A549 (cell line): Measurements from ENCODE around the gene CD151. TPM values are rescaled to one million over a fixed set of nuclear protein-coding genes. Genes with fewer than 3 reads are reported as not detected.

ENCODE experiments used
- ATAC-seq, 2 experiments: fragments of 200-7000 bp in 1 of 2; fragments of >200 bp in 1 of 2; cut with Nextera tagmentation in 1 of 2; cut with Tn5 transposase in 1 of 2; 3 replicates each; pipeline versions ENCODE4 v1.8.0 to v1.9.1; 2018 to 2020; ENCODE audit warnings: mild to moderate bottlenecking in 1 of 2, moderate library complexity in 1 of 2
- CTCF ChIA-PET: fragments of 300-600 bp; sonication (Branson Sonifier 250); formaldehyde crosslinking; extraction: SDS; loops from one replicate; lab custom pipeline; 2021; ENCODE audit warnings: antibody characterized with exemption, inconsistent platforms; lab: Yijun Ruan, JAX
- POLR2A ChIA-PET: fragments of 350-600 bp; formaldehyde crosslinking; extraction: SDS; loops from one replicate; lab custom pipeline; 2021; ENCODE audit warnings: antibody characterized with exemption, inconsistent platforms; lab: Yijun Ruan, JAX
- DNase-seq, 2 experiments: peaks; one replicate each; pipeline versions ENCODE4 v3.0.0 to v3.0.0-alpha.2; 2011 to 2016; ENCODE audit warnings: low read depth in 1 of 2, low spot score in 1 of 2
- FAIRE-seq: peaks from 2 replicates; lab custom pipeline; 2011; peaks lifted over from hg19 to GRCh38; lab: Jason Lieb, UNC
- H3K27ac ChIP-seq, 2 experiments: fragments of >200 bp; sonication (Bioruptor Twin); formaldehyde crosslinking; 3 replicates each; pipeline ENCODE4 v1.5.1; 2016 to 2017
- H3K4me1 ChIP-seq: fragments of >200 bp; sonication (Bioruptor Twin); formaldehyde crosslinking; 3 replicates; pipeline ENCODE4 v1.6.1; 2016
- H3K4me2 ChIP-seq: fragments of >200 bp; sonication (Bioruptor Twin); formaldehyde crosslinking; 3 replicates; pipeline ENCODE4 v1.6.1; 2016
- H3K4me3 ChIP-seq: fragments of >200 bp; sonication (Bioruptor Twin); formaldehyde crosslinking; 3 replicates; pipeline ENCODE4 v1.5.1; 2016
- H3K9me3 ChIP-seq: fragments of >200 bp; sonication (Bioruptor Twin); formaldehyde crosslinking; 3 replicates; pipeline ENCODE4 v1.6.1; 2016
- BCL3 ChIP-seq: fragments of >200 bp; sonication (Bioruptor Twin); formaldehyde crosslinking; IDR thresholded peaks from 3 replicates; pipeline ENCODE4 v1.6.1; 2016
- BHLHE40 ChIP-seq: IDR thresholded peaks from 2 replicates; pipeline ENCODE4 v1.6.1; 2012; ENCODE audit warnings: low read depth, low read length, inconsistent platforms
- CBX2 ChIP-seq: fragments of 200-600 bp; sonication (generic); IDR thresholded peaks from 2 replicates; pipeline ENCODE4 v1.6.1; 2016; ENCODE audit warnings: low read depth, mild to moderate bottlenecking, borderline replicate concordance
- CBX8 ChIP-seq: fragments of 200-600 bp; sonication (generic); IDR thresholded peaks from 2 replicates; pipeline ENCODE4 v1.6.1; 2016
- CHD4 ChIP-seq: fragments of 200-600 bp; sonication (generic); IDR thresholded peaks from 2 replicates; pipeline ENCODE4 v1.6.1; 2016; ENCODE audit warnings: antibody characterized with exemption, mild to moderate bottlenecking, borderline replicate concordance
- EHMT2 ChIP-seq: fragments of 200-600 bp; sonication (generic); IDR thresholded peaks from 2 replicates; pipeline ENCODE4 v1.6.1; 2016; ENCODE audit warnings: antibody characterized with exemption, low read depth, mild to moderate bottlenecking, moderate library complexity
- FOXS1 ChIP-seq: fragments of 250-450 bp; sonication (Bioruptor Pico); IDR thresholded peaks from 2 replicates; pipeline ENCODE4 v1.5.0; 2020; ENCODE audit warnings: mild to moderate bottlenecking, moderate library complexity
- GATA3 ChIP-seq: IDR thresholded peaks from 2 replicates; pipeline ENCODE4 v1.6.1; 2012; ENCODE audit warnings: borderline replicate concordance
- HMGXB4 ChIP-seq: fragments of 250-450 bp; sonication (Bioruptor Pico); IDR thresholded peaks from 2 replicates; pipeline ENCODE4 v1.5.0; 2021; ENCODE audit warnings: mild to moderate bottlenecking, moderate library complexity, borderline replicate concordance
- HOXA7 ChIP-seq: fragments of 250-450 bp; sonication (Bioruptor Pico); IDR thresholded peaks from 2 replicates; pipeline ENCODE4 v1.5.0; 2020; ENCODE audit warnings: mild to moderate bottlenecking, moderate library complexity
- HOXB13 ChIP-seq: fragments of 250-450 bp; sonication (Bioruptor Pico); IDR thresholded peaks from 2 replicates; pipeline ENCODE4 v1.5.0; 2020; ENCODE audit warnings: low read depth, mild to moderate bottlenecking, moderate library complexity
- JUN ChIP-seq, 2 experiments: fragments of >200 bp; sonication (Bioruptor Twin); formaldehyde crosslinking; IDR thresholded peaks; 2 replicates in 1 of 2; 3 replicates in 1 of 2; pipeline ENCODE4 v1.6.1; 2016 to 2017
- MAZ ChIP-seq: fragments of 150-350 bp; IDR thresholded peaks from 2 replicates; pipeline ENCODE4 v1.6.1; 2014; ENCODE audit warnings: antibody characterized with exemption, low read depth, low read length, borderline replicate concordance
- MYC ChIP-seq: IDR thresholded peaks from 2 replicates; pipeline ENCODE4 v1.6.1; 2012; ENCODE audit warnings: mild to moderate bottlenecking, inconsistent platforms, low read length, improper control_type of control experiment, borderline replicate concordance
- NFE2L2 ChIP-seq: fragments of 150-350 bp; conservative IDR thresholded peaks from 2 replicates; pipeline ENCODE4 v1.6.1; 2014; ENCODE audit warnings: low read length
- POLR2A ChIP-seq: IDR thresholded peaks from 2 replicates; pipeline ENCODE4 v1.6.1; 2012; ENCODE audit warnings: mild to moderate bottlenecking, low read length
- RAD21 ChIP-seq, 2 experiments: fragments of >200 bp in 1 of 2; sonication (Bioruptor Twin) in 1 of 2; formaldehyde crosslinking in 1 of 2; IDR thresholded peaks in 1 of 2; conservative IDR thresholded peaks in 1 of 2; 2 replicates in 1 of 2; 3 replicates in 1 of 2; pipeline ENCODE4 v1.6.1; 2012 to 2018; ENCODE audit warnings: inconsistent platforms in 1 of 2
- RCOR1 ChIP-seq: fragments of 150-350 bp; IDR thresholded peaks from 2 replicates; pipeline ENCODE4 v1.6.1; 2014; ENCODE audit warnings: antibody characterized with exemption, low read length, low read depth
- RFX5 ChIP-seq: fragments of 450-650 bp; IDR thresholded peaks from 2 replicates; pipeline ENCODE4 v1.7.1; 2014; ENCODE audit warnings: antibody characterized with exemption, mild to moderate bottlenecking, moderate library complexity
- RNF2 ChIP-seq: fragments of 200-600 bp; sonication (generic); IDR thresholded peaks from 2 replicates; pipeline ENCODE4 v1.6.1; 2016; ENCODE audit warnings: low read depth, mild to moderate bottlenecking, antibody characterized with exemption, moderate library complexity, borderline replicate concordance
- SMC3 ChIP-seq: fragments of >200 bp; sonication (Bioruptor Twin); formaldehyde crosslinking; IDR thresholded peaks from 3 replicates; pipeline ENCODE4 v1.6.1; 2018; ENCODE audit warnings: inconsistent platforms
- TFCP2L1 ChIP-seq: fragments of 250-450 bp; sonication (Bioruptor Pico); IDR thresholded peaks from 2 replicates; pipeline ENCODE4 v1.5.0; 2021; ENCODE audit warnings: mild to moderate bottlenecking
- USF2 ChIP-seq: fragments of 450-650 bp; IDR thresholded peaks from 2 replicates; pipeline ENCODE4 v1.6.1; 2014; ENCODE audit warnings: antibody characterized with exemption
- ZFP36 ChIP-seq: fragments of 450-650 bp; IDR thresholded peaks from 2 replicates; pipeline ENCODE4 v1.6.1; 2014; ENCODE audit warnings: borderline replicate concordance; ENCODE audit not compliant: partially characterized antibody
- ZSCAN20 ChIP-seq: fragments of 250-450 bp; sonication (Bioruptor Pico); IDR thresholded peaks from 2 replicates; pipeline ENCODE4 v1.8.0; 2022; ENCODE audit warnings: mild to moderate bottlenecking, moderate library complexity
- WGBS: methylation state at CpG from one replicate; pipeline ENCODE4 v1.1.6; 2017; ENCODE audit errors: missing lambda C conversion rate; 5-methylcytosine and 5-hydroxymethylcytosine counted together
- polyA plus RNA-seq, 4 experiments: library from polyadenylated mRNA; depleted of rRNA in 3 of 4; stranded (reverse); fragments of >200 nt; fragmentation: RNase III in 1 of 4; extraction: RNeasy Plus Mini Kit Qiagen cat#74134 plus additional on column Dnase treatment in 1 of 4; gene quantifications; 2 replicates in 3 of 4; 3 replicates in 1 of 4; pipeline ENCODE4 v1.2.3, GENCODE V29; 2011 to 2017
- TF ChIP-seq, protein P1 (sequence below): IDR thresholded peaks from 2 replicates; pipeline ENCODE4 v1.6.1; 2012
- TF ChIP-seq, protein P2 (sequence below): fragments of >200 bp; sonication (Bioruptor Twin); formaldehyde crosslinking; IDR thresholded peaks from 3 replicates; pipeline ENCODE4 v1.5.1; 2016
- TF ChIP-seq, protein P3 (sequence below): IDR thresholded peaks from 2 replicates; pipeline ENCODE4 v1.6.1; 2012; ENCODE audit warnings: low read depth, borderline replicate concordance

The CD151 gene
- polyA plus RNA-seq, 2 of the 4 experiments (the other 2 are of a cell fraction), result 409 to 701 TPM

DNA sequence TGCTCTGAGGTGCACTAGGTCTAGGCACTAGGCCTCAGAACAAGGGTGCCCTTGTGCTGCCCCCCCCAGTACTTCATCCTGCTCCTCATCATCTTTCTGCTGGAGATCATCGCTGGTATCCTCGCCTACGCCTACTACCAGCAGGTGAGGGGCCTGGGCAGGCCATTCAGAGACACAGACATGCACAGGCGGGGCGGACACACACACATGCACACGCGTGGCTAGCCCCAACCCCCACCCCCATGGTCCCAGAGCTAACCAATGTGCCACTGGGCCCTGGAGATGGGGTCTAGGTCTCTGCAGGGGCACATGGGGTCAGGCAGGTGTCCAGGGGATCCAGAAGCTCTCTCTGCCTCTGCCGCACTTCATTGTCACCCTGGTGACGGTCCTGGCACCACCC is 3.9 kb downstream of the CD151 start:
- H3K4me3 ChIP-seq, result no peak overlapping the region
- peak overlapping the region; percentile 47 to 99 for H3K27ac ChIP-seq
- peak overlapping the region; percentile 92 for H3K4me2 ChIP-seq
- DNase-seq (no peak), FAIRE-seq (no peak), ATAC-seq (no peak)
- ChIA-PET POLR2A (interaction anchor here (1.6 to 3.4 kb wide), 2 partner anchors 17 to 28 kb away, joined by 6 to 16 read pairs; partner anchors contain the start of genes PNPLA2 and RPLP2), CTCF (interaction anchor here (3.7 kb wide), 1 partner anchor 12 kb away, joined by 21 read pairs; no protein-coding TSS in a partner anchor)
- 87% methylated on average over 2 of the region's 9 CpGs for WGBS
- TF ChIP-seq, protein P1, sequence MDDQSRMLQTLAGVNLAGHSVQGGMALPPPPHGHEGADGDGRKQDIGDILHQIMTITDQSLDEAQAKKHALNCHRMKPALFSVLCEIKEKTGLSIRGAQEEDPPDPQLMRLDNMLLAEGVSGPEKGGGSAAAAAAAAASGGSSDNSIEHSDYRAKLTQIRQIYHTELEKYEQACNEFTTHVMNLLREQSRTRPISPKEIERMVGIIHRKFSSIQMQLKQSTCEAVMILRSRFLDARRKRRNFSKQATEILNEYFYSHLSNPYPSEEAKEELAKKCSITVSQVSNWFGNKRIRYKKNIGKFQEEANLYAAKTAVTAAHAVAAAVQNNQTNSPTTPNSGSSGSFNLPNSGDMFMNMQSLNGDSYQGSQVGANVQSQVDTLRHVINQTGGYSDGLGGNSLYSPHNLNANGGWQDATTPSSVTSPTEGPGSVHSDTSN, result peak; percentile 35; the same call in 1 of the 2 replicates
- TF ChIP-seq ZSCAN20 (CRISPR knock-in tag), result no peak
- H3K4me1 ChIP-seq, result peaks cover 71% of the 10 kb centered on the region
- no peaks in the 10 kb centered on the region for H3K9me3 ChIP-seq

DNA sequence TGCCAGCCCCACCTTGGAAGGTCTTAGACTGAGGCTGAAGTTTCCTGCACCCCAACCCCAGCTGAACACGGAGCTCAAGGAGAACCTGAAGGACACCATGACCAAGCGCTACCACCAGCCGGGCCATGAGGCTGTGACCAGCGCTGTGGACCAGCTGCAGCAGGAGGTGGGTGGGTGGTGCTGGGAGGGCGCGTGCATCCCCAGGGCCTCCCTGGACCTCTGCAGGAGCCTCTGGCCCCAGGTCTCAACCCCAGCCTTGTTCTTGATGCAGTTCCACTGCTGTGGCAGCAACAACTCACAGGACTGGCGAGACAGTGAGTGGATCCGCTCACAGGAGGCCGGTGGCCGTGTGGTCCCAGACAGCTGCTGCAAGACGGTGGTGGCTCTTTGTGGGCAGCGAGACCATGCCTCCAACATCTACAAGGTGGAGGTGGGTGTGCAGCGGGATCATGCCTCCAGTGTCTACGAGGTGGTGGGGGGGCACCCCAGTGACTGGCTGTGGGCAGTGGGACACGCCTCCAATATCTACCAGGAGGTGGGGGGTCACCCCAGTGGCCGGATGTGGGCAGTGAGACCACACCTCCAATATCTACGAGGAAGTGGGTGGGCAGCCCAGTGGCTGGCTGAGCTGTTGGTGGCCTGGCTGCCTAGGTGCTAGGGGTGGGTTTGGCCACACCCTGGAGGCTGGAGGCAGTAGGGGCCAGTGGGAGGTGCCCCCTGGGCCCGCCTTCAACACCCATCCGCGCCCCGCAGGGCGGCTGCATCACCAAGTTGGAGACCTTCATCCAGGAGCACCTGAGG is 4.6 kb downstream of the CD151 start:
- H3K4me1 ChIP-seq, result peaks cover 66% of the 10 kb centered on the region
- H3K9me3 ChIP-seq, result no peaks in the 10 kb centered on the region
- peak in 1 of 2 experiments; percentile 0; a peak in 1 of 6 replicates for ATAC-seq
- H3K4me3 ChIP-seq, result no peak overlapping the region
- ChIA-PET POLR2A (interaction anchor here (1.6 to 3.4 kb wide), 2 partner anchors 18 to 28 kb away, joined by 6 to 16 read pairs; partner anchors contain the start of genes PNPLA2 and RPLP2), CTCF (interaction anchor here (1.4 to 3.7 kb wide), 3 partner anchors 11 to 22 kb away, joined by 3 to 21 read pairs (median 4); no protein-coding TSS in a partner anchor)
- FAIRE-seq, result no peak
- peak overlapping the region; percentile 47 to 99; a peak in 5 of 6 replicates for H3K27ac ChIP-seq
- peak overlapping the region; percentile 92 for H3K4me2 ChIP-seq
- WGBS, result 78% methylated on average over 18 of the region's 22 CpGs
- no peak for DNase-seq
- TF ChIP-seq HOXB13 (CRISPR knock-in tag) (no peak), CHD4 (no peak), BHLHE40 (no peak), CBX8 (no peak), CBX2 (no peak), RAD21 (conservative IDR thresholded peaks at IDR 0.05 in 1 of 2, IDR thresholded peaks at IDR 0.05 in 1 of 2) (no peak), EHMT2 (no peak), HOXA7 (CRISPR knock-in tag) (no peak), MAZ (no peak), NFE2L2 (no peak), SMC3 (no peak), MYC (no peak), USF2 (no peak), GATA3 (peak; percentile 4; the same call in 1 of the 2 replicates), RNF2 (no peak), BCL3 (no peak; the same call in 2 of the 3 replicates), RFX5 (no peak), FOXS1 (CRISPR knock-in tag) (no peak), ZFP36 (no peak), POLR2A (peak; percentile 28; the same call in 1 of the 2 replicates), HMGXB4 (no peak), JUN (IDR thresholded peaks at IDR 0.05) (0 out of 5 replicates have a peak, but pooled peaks have one; percentile 6 to 28), TFCP2L1 (CRISPR knock-in tag) (no peak), RCOR1 (no peak)
- TF ChIP-seq, protein P2, sequence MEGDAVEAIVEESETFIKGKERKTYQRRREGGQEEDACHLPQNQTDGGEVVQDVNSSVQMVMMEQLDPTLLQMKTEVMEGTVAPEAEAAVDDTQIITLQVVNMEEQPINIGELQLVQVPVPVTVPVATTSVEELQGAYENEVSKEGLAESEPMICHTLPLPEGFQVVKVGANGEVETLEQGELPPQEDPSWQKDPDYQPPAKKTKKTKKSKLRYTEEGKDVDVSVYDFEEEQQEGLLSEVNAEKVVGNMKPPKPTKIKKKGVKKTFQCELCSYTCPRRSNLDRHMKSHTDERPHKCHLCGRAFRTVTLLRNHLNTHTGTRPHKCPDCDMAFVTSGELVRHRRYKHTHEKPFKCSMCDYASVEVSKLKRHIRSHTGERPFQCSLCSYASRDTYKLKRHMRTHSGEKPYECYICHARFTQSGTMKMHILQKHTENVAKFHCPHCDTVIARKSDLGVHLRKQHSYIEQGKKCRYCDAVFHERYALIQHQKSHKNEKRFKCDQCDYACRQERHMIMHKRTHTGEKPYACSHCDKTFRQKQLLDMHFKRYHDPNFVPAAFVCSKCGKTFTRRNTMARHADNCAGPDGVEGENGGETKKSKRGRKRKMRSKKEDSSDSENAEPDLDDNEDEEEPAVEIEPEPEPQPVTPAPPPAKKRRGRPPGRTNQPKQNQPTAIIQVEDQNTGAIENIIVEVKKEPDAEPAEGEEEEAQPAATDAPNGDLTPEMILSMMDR, result no peak
- TF ChIP-seq, protein P3, sequence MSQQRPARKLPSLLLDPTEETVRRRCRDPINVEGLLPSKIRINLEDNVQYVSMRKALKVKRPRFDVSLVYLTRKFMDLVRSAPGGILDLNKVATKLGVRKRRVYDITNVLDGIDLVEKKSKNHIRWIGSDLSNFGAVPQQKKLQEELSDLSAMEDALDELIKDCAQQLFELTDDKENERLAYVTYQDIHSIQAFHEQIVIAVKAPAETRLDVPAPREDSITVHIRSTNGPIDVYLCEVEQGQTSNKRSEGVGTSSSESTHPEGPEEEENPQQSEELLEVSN, result no peak
